OCI-LY1 (cell line): Measurements from ENCODE around the gene HOXA5.

ENCODE experiments used
- H2AFZ ChIP-seq: fragments of 200-600 bp; sonication (generic), shearing (Covaris generic); 2 replicates; pipeline ENCODE4 v1.6.0; 2014; ENCODE audit warnings: antibody characterized with exemption, mild to moderate bottlenecking, low read length
- H3F3A ChIP-seq: fragments of 200-600 bp; sonication (generic), shearing (Covaris generic); 2 replicates; pipeline ENCODE4 v1.6.0; 2014; ENCODE audit warnings: mild to moderate bottlenecking, antibody characterized with exemption, low read length, moderate library complexity; ENCODE audit not compliant: insufficient read depth
- H3K27ac ChIP-seq: fragments of 200-600 bp; sonication (generic); 2 replicates; pipeline ENCODE4 v1.5.1; 2014; ENCODE audit warnings: low read length, mixed run types, mild to moderate bottlenecking, low read depth; ENCODE audit not compliant: poor library complexity, severe bottlenecking
- H3K27me3 ChIP-seq: fragments of 200-600 bp; sonication (generic); 2 replicates; pipeline ENCODE4 v1.6.0; 2014; ENCODE audit warnings: antibody characterized with exemption, mild to moderate bottlenecking, low read length, moderate library complexity; ENCODE audit not compliant: insufficient read depth
- H3K36me3 ChIP-seq: fragments of 200-600 bp; sonication (generic); 2 replicates; pipeline ENCODE4 v1.6.1; 2014; ENCODE audit warnings: mild to moderate bottlenecking, antibody characterized with exemption, low read length, moderate library complexity, mixed read lengths; ENCODE audit not compliant: insufficient read depth
- H3K4me1 ChIP-seq: fragments of 200-600 bp; sonication (generic); 2 replicates; pipeline ENCODE4 v1.5.1; 2014; ENCODE audit warnings: mild to moderate bottlenecking, low read length, moderate library complexity; ENCODE audit not compliant: insufficient read depth, severe bottlenecking
- H3K4me2 ChIP-seq: fragments of 200-600 bp; sonication (generic), shearing (Covaris generic); 2 replicates; pipeline ENCODE4 v1.6.1; 2014; ENCODE audit warnings: low read length
- H3K4me3 ChIP-seq: fragments of 200-600 bp; sonication (generic); 2 replicates; pipeline ENCODE4 v1.5.1; 2014; ENCODE audit warnings: low read length, low read depth, mild to moderate bottlenecking, mixed read lengths; ENCODE audit not compliant: poor library complexity, severe bottlenecking
- H3K79me2 ChIP-seq: fragments of 200-600 bp; shearing (Covaris generic); 2 replicates; pipeline ENCODE4 v1.6.1; 2016; ENCODE audit warnings: mixed run types, low read length, mixed read lengths; ENCODE audit not compliant: insufficient read depth
- H3K9ac ChIP-seq: fragments of 200-600 bp; sonication (generic), shearing (Covaris generic); 2 replicates; pipeline ENCODE4 v1.6.1; 2014; ENCODE audit warnings: mild to moderate bottlenecking, low read length, mixed read lengths
- H3K9me2 ChIP-seq: fragments of 200-600 bp; sonication (generic), shearing (Covaris generic); 2 replicates; pipeline ENCODE4 v1.6.1; 2014; ENCODE audit warnings: low read depth, mild to moderate bottlenecking, low read length, mixed read lengths
- H3K9me3 ChIP-seq: fragments of 200-600 bp; shearing (Covaris generic); 2 replicates; pipeline ENCODE4 v1.6.1; 2014; ENCODE audit warnings: low read length, mixed read lengths
- H4K20me1 ChIP-seq: fragments of 200-600 bp; sonication (generic), shearing (Covaris generic); 2 replicates; pipeline ENCODE4 v1.6.0; 2016; ENCODE audit warnings: mild to moderate bottlenecking, low read length; ENCODE audit not compliant: insufficient read depth
- EZH2 ChIP-seq: fragments of 200-600 bp; sonication (generic), shearing (Covaris generic); IDR thresholded peaks from 2 replicates; pipeline ENCODE4 v1.8.0; 2017; ENCODE audit warnings: borderline replicate concordance, mixed run types, mild to moderate bottlenecking, antibody characterized with exemption, low read length, moderate library complexity, mixed read lengths
- TF ChIP-seq, protein P1 (sequence below): fragments of 200-600 bp; sonication (generic), shearing (Covaris generic); IDR thresholded peaks from 2 replicates; pipeline ENCODE4 v1.5.1; 2017; ENCODE audit warnings: mild to moderate bottlenecking, antibody characterized with exemption, low read length, moderate library complexity, mixed read lengths

The HOXA5 gene

DNA sequence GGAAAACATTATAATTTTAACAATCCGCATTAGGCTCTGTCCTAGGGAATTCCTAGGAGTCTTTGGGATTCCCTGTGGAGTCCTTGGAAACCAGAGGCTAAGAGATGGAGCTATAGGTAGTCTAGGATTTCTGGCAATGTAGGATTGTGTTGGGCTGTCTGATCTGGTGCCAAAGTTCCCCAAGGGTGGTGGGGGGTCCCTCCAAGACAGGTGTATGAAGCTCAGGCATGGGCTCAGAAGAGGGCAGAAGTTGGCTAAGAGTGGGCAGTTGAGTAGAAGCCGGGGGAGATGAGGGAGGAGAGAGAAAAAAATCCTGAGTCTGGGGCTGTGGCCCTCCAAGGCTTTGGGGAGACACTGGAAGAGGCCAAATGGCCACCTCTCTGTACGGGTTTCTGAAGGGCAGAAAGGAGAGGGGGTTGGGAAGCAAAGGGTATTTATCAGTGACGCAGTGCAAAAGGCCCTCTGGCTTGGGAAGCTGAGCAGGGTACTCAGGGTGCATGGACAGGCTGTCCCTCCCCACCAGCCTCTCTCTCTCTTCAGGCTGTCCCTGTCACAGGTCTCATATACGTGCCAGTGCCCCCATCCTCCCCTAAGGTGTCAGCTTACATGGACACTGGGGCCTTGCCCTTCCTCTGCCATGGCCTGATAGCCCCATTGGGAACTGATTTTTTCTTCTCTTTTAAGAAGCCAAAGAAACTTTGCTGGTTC lies 3.2 kb upstream of the HOXA5 start:
- Histone ChIP-seq H4K20me1 (no peaks in the 10 kb centered on the region), H2AFZ (no peak overlapping the region), H3K27me3 (peaks cover 16% of the 10 kb centered on the region; the same call in 1 of the 2 replicates), H3K4me2 (peak overlapping the region; percentile 91; the same call in 1 of the 2 replicates), H3K27ac (no peak overlapping the region), H3F3A (no peaks in the 10 kb centered on the region), H3K9ac (no peak overlapping the region), H3K79me2 (no peaks in the 10 kb centered on the region), H3K36me3 (no peaks in the 10 kb centered on the region), H3K4me1 (peaks cover 65% of the 10 kb centered on the region), H3K4me3 (no peak overlapping the region), H3K9me2 (no peaks in the 10 kb centered on the region), H3K9me3 (no peaks in the 10 kb centered on the region)
- TF ChIP-seq, protein P1, sequence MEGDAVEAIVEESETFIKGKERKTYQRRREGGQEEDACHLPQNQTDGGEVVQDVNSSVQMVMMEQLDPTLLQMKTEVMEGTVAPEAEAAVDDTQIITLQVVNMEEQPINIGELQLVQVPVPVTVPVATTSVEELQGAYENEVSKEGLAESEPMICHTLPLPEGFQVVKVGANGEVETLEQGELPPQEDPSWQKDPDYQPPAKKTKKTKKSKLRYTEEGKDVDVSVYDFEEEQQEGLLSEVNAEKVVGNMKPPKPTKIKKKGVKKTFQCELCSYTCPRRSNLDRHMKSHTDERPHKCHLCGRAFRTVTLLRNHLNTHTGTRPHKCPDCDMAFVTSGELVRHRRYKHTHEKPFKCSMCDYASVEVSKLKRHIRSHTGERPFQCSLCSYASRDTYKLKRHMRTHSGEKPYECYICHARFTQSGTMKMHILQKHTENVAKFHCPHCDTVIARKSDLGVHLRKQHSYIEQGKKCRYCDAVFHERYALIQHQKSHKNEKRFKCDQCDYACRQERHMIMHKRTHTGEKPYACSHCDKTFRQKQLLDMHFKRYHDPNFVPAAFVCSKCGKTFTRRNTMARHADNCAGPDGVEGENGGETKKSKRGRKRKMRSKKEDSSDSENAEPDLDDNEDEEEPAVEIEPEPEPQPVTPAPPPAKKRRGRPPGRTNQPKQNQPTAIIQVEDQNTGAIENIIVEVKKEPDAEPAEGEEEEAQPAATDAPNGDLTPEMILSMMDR: no peak
- TF ChIP-seq EZH2: no peak

DNA sequence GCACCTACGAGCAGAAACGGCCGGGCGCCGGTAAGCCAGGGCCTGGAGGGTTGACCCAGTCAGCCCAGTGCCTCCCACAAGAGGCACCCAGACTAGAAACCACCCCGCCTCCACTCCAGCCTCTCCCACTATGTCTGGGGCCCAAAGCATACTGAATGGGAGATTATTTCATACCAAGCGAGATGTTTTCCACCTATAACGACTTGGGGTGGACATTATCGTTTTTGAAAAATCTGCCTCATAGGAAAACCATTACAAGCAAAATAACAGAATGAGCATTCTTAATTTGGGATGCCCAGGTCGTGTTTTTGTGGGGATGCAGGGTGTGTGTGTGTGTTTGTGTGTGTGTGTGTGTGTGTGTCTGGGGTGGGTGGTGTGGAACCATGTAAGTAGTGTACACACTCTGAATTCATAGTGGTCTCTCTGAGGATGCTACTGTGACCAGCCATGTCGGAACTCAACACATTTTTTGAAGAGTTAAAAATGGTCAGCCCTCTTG lies 2.5 kb upstream of the HOXA5 start:
- Histone ChIP-seq H3F3A (no peaks in the 10 kb centered on the region), H3K36me3 (no peaks in the 10 kb centered on the region), H3K4me2 (no peak overlapping the region; the same call in 1 of the 2 replicates), H2AFZ (no peak overlapping the region), H3K79me2 (no peaks in the 10 kb centered on the region), H4K20me1 (no peaks in the 10 kb centered on the region), H3K27ac (no peak overlapping the region), H3K4me1 (peaks cover 59% of the 10 kb centered on the region), H3K4me3 (no peak overlapping the region), H3K9me3 (no peaks in the 10 kb centered on the region), H3K9me2 (no peaks in the 10 kb centered on the region), H3K9ac (no peak overlapping the region), H3K27me3 (peaks cover 16% of the 10 kb centered on the region; the same call in 1 of the 2 replicates)
- TF ChIP-seq EZH2: no peak
- TF ChIP-seq, protein P1: no peak

DNA sequence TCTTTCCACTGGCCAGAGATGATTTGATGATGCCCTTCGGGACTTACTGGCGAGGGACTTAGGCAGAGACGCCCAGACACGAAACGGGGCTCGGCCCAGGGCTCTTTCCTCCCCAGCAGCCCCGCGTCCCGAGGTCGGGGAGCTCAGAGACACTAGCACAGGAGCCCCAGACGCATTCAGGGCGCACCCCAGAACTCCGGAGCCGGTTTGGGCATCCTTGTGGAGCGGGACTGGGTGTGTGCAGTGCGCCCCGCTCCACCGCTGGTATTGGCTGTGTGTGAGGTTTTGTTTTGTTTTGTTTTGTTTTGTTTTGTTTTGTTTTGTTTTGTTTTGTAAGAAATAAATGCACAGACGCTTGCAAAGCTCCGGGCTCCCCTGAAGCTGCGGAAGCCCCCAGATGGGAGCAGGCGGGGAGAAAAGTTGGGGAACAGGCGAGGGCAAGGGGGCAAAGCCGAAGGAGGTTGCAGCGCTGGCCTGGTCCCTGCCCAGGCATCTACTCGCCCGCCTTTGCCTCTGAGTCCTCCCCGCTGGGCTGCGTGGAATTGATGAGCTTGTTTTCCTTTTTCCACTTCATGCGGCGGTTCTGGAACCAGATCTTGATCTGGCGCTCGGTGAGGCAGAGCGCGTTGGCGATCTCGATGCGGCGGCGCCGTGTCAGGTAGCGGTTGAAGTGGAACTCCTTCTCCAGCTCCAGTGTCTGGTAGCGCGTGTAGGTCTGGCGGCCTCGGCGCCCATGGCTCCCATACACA lies 1.9 kb upstream of the HOXA5 start:
- Histone ChIP-seq H3F3A (no peaks in the 10 kb centered on the region), H3K79me2 (no peaks in the 10 kb centered on the region), H3K27me3 (peaks cover 16% of the 10 kb centered on the region; the same call in 1 of the 2 replicates), H3K4me3 (no peak overlapping the region), H4K20me1 (no peaks in the 10 kb centered on the region), H2AFZ (no peak overlapping the region), H3K9me2 (no peaks in the 10 kb centered on the region), H3K9me3 (no peaks in the 10 kb centered on the region), H3K4me2 (no peak overlapping the region; the same call in 1 of the 2 replicates), H3K4me1 (peaks cover 55% of the 10 kb centered on the region), H3K27ac (no peak overlapping the region), H3K36me3 (no peaks in the 10 kb centered on the region), H3K9ac (no peak overlapping the region)
- TF ChIP-seq EZH2: no peak
- TF ChIP-seq, protein P1: no peak
